ENCODE data around the gene DNAH14. TPM values are rescaled to one million over a fixed set of nuclear protein-coding genes. Genes with fewer than 3 reads are reported as not detected.
A peak's percentile ranks its signal among the peaks of the same experiment; 100 is the strongest.
"Not testable (repeated sequence)": the region's sequence is repeated elsewhere in the genome, so short reads cannot be mapped to it uniquely, and the experiment has no call there.

Gene DNAH14
- total and polyA plus RNA-seq, 12 donors, result 7.6 to 25.3 (median 16.5) TPM

DNA sequence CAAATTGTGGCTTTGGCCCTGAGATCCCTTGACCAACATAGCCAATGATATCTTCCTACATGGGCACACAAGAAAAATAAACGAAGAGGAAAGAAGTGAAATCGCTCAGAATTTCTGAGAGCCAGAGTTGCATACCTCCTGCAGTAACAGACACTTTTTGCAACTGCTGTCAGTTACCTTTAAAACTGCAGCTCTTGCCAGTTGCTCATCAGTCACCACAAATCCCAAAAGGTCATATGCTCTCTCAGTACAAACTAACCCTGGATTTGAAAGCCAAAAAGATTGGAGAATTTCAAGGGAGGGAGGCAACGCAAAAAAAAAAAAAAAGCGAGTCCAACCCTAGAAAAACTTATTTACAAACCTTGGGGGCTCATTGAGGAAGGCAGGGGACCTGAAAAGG, 47.2 kb upstream of the DNAH14 start:
- intact Hi-C loops (cut with DNase I), result no loop called here
- 44 to 54% (median 46%) methylated on average over 4 of the region's 4 CpGs for WGBS, 4 donors
- H3K9me3 ChIP-seq (replicated peaks in 1 of 3), result no peaks in the 10 kb centered on the region
- TF ChIP-seq, protein P1, sequence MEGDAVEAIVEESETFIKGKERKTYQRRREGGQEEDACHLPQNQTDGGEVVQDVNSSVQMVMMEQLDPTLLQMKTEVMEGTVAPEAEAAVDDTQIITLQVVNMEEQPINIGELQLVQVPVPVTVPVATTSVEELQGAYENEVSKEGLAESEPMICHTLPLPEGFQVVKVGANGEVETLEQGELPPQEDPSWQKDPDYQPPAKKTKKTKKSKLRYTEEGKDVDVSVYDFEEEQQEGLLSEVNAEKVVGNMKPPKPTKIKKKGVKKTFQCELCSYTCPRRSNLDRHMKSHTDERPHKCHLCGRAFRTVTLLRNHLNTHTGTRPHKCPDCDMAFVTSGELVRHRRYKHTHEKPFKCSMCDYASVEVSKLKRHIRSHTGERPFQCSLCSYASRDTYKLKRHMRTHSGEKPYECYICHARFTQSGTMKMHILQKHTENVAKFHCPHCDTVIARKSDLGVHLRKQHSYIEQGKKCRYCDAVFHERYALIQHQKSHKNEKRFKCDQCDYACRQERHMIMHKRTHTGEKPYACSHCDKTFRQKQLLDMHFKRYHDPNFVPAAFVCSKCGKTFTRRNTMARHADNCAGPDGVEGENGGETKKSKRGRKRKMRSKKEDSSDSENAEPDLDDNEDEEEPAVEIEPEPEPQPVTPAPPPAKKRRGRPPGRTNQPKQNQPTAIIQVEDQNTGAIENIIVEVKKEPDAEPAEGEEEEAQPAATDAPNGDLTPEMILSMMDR (IDR thresholded peaks at IDR 0.05), result no peak
- TF ChIP-seq POLR2A (IDR thresholded peaks at IDR 0.05), result no peak
- H3K36me3 ChIP-seq (replicated peaks in 1 of 2), result no peaks in the 10 kb centered on the region
- DNase-seq, result no peak
- H3K4me3 ChIP-seq, result no peak overlapping the region
- peaks cover 3 to 11% of the 10 kb centered on the region in 2 donors for H3K4me1 ChIP-seq (replicated peaks in 1 of 2)
- no peak overlapping the region for H3K27ac ChIP-seq
- no peaks in the 10 kb centered on the region for H3K27me3 ChIP-seq

DNA sequence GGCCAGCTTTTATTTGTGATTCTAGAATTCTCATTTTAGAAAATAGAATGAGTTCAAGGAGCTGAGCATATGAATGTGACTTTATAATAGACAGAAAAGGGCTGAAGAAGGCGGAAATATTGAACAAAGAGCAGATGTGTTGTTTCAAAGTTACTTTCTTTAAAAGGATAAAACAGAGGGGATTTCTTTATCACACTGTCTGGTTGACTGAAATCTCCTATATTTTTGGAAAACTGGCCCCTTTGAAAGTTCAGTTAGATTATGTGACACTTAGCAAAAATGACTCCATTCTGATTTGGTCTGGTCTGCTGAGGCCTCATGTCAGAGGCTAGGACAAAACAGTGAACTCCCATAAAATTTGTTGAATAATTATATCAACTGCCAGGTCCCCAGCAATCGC, 46.4 kb upstream of the DNAH14 start:
- 89 to 96% (median 92%) methylated on average over 2 of the region's 2 CpGs for WGBS, 4 donors
- Histone ChIP-seq H3K36me3 (replicated peaks in 1 of 2) (no peaks in the 10 kb centered on the region), H3K9me3 (replicated peaks in 1 of 3) (no peaks in the 10 kb centered on the region), H3K4me1 (replicated peaks in 1 of 2) (peaks cover 3 to 11% of the 10 kb centered on the region in 2 donors), H3K27me3 (no peaks in the 10 kb centered on the region), H3K4me3 (no peak overlapping the region), H3K27ac (no peak overlapping the region)
- TF ChIP-seq POLR2A (IDR thresholded peaks at IDR 0.05), result no peak
- TF ChIP-seq, protein P1 (IDR thresholded peaks at IDR 0.05), result no peak
- intact Hi-C loops (cut with DNase I), result no loop called here
- DNase-seq, result no peak

DNA sequence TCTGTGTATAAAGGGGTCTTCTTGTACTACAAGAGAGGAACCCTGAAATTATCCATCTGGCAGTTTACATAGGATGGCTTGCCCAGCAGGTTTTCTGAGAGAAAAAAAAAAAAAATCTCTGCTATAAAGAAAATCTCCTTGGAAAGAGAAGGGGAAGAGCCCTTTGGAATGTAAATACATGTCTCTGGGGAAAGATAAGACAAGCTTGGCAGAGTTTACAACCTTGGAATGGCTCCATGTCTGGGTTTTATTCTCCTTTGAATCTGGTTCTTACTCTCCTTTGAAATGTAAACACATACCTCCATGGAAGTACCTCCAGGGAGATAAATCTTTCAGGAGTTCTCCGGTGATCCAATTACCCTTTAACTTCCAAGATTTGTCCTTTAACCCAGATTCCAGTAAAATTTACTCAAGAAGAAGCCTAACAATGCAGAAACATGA, 45.1 kb upstream of the DNAH14 start:
- H3K9me3 ChIP-seq (replicated peaks in 1 of 3), result no peaks in the 10 kb centered on the region
- H3K4me1 ChIP-seq (replicated peaks in 1 of 2), result peaks cover 3 to 11% of the 10 kb centered on the region in 2 donors
- H3K27me3 ChIP-seq, result no peaks in the 10 kb centered on the region
- 14 to 22% (median 17%) methylated on average over 1 of the region's 1 CpG for WGBS, 4 donors
- intact Hi-C loops (cut with DNase I), result no loop called here
- DNase-seq, result no peak
- TF ChIP-seq POLR2A (IDR thresholded peaks at IDR 0.05), result no peak
- TF ChIP-seq, protein P1 (IDR thresholded peaks at IDR 0.05), result no peak
- H3K27ac ChIP-seq, result peak overlapping the region in 1 of 5 donors; percentile 47
- no peaks in the 10 kb centered on the region for H3K36me3 ChIP-seq (replicated peaks in 1 of 2)
- H3K4me3 ChIP-seq, result no peak overlapping the region

GRCh38 chr1:224885376-224885775, 44.1 kb upstream of the DNAH14 start:
- H3K9me3 ChIP-seq (replicated peaks in 1 of 3); H3K27ac ChIP-seq; DNase-seq; H3K36me3 ChIP-seq (replicated peaks in 1 of 2); intact Hi-C loops (cut with DNase I); H3K4me3 ChIP-seq; H3K27me3 ChIP-seq: not testable (repeated sequence)
- peaks cover 3 to 11% of the 10 kb centered on the region in 2 donors for H3K4me1 ChIP-seq (replicated peaks in 1 of 2)
- 77 to 83% (median 79%) methylated on average over 2 of the region's 2 CpGs for WGBS, 4 donors

DNA sequence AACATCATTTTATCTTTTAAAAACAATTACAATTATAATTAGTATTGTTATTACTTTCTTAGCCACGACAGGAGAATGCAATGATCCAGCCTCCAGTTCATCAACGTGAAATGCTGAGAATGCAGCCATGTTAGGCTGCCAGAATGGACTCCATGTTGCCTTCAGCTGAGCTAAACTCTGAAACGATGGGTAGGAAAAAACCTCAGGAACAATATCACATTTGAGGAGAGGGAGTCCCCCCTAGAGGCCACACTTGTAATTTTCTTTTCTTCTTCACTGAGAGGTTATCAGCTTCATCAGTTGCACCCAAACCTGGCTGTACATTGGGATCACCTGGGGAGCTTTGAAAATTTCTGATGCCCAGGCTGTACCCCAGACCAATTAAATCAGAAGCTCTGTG, 34.6 kb upstream of the DNAH14 start:
- WGBS, 4 donors, result 22 to 32% (median 27%) methylated on average over 3 of the region's 3 CpGs
- H3K9me3 ChIP-seq (replicated peaks in 1 of 3), result no peaks in the 10 kb centered on the region
- TF ChIP-seq POLR2A (IDR thresholded peaks at IDR 0.05), result no peak
- TF ChIP-seq, protein P1 (IDR thresholded peaks at IDR 0.05), result peak in 3 of 6 experiments; percentile 11 to 33 (median 33)
- H3K4me3 ChIP-seq, result no peak overlapping the region
- no peaks in the 10 kb centered on the region for H3K4me1 ChIP-seq (replicated peaks in 1 of 2)
- no peak overlapping the region for H3K27ac ChIP-seq
- intact Hi-C loops (cut with DNase I), result no loop called here
- no peaks in the 10 kb centered on the region for H3K36me3 ChIP-seq (replicated peaks in 1 of 2)
- no peak for DNase-seq
- H3K27me3 ChIP-seq, result no peaks in the 10 kb centered on the region

All from adrenal gland (tissue), 12 donors.